Measurements from ENCODE around the gene CMBL.

Gene CMBL

GRCh38 chr5:10243660-10244240, 64.0 kb downstream of the CMBL start:
- Mint-ChIP-seq H3K4me1 (peaks cover 28% of the 10 kb centered on the region), H3K4me3 (no peak overlapping the region), H3K9me3 (no peaks in the 10 kb centered on the region), H3K27me3 (no peaks in the 10 kb centered on the region), H3K36me3 (peaks cover 5% of the 10 kb centered on the region), H3K27ac (no peak overlapping the region)

GRCh38 chr5:10235350-10235749, 72.4 kb downstream of the CMBL start:
- Mint-ChIP-seq H3K27ac (no peak overlapping the region), H3K36me3 (peaks cover 14% of the 10 kb centered on the region)

GRCh38 chr5:10233505-10233904, 74.2 kb downstream of the CMBL start:
- Mint-ChIP-seq H3K27ac (no peak overlapping the region), H3K36me3 (peaks cover 25% of the 10 kb centered on the region), H3K4me3 (no peak overlapping the region), H3K4me1 (no peaks in the 10 kb centered on the region), H3K9me3 (no peaks in the 10 kb centered on the region), H3K27me3 (no peaks in the 10 kb centered on the region)

More at GRCh38 chr5:10235350-10235749, 72.4 kb downstream of the CMBL start:
- no peaks in the 10 kb centered on the region for H3K4me1 Mint-ChIP-seq
- no peaks in the 10 kb centered on the region for H3K9me3 Mint-ChIP-seq
- H3K4me3 Mint-ChIP-seq, result no peak overlapping the region
- no peaks in the 10 kb centered on the region for H3K27me3 Mint-ChIP-seq

GRCh38 chr5:10233011-10233410, 74.7 kb downstream of the CMBL start:
- H3K36me3 Mint-ChIP-seq, result peaks cover 25% of the 10 kb centered on the region
- H3K4me3 Mint-ChIP-seq, result no peak overlapping the region
- no peaks in the 10 kb centered on the region for H3K27me3 Mint-ChIP-seq
- H3K27ac Mint-ChIP-seq, result no peak overlapping the region
- no peaks in the 10 kb centered on the region for H3K4me1 Mint-ChIP-seq
- H3K9me3 Mint-ChIP-seq, result no peaks in the 10 kb centered on the region

DNA sequence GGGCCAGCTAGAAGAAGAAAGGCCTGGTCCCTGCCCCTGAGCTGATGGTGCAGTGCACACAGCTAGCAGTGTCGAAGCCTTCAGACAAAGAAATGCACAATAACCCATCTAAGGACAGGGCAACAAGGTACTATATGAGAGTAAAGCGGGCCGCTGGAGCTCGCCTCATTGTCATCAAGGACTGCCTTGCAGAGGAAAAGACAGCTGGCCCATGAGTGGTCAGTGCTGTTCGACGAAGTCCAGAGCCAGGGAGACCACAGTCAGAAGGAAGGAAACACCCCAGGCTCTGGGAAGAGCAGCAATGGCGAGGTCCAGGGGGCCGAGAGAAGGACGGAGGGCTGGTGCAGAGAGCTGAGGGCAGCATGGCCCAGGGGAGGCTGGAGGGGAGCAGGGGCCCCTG, 75.3 kb downstream of the CMBL start:
- no peaks in the 10 kb centered on the region for H3K4me1 Mint-ChIP-seq
- H3K27ac Mint-ChIP-seq, result no peak overlapping the region
- peaks cover 25% of the 10 kb centered on the region for H3K36me3 Mint-ChIP-seq
- no peak overlapping the region for H3K4me3 Mint-ChIP-seq
- no peaks in the 10 kb centered on the region for H3K27me3 Mint-ChIP-seq
- H3K9me3 Mint-ChIP-seq, result no peaks in the 10 kb centered on the region

- H3K4me3 Mint-ChIP-seq, result no peak overlapping the region
- peaks cover 13% of the 10 kb centered on the region for H3K9me3 Mint-ChIP-seq
- H3K27ac Mint-ChIP-seq, result no peak overlapping the region
- no peaks in the 10 kb centered on the region for H3K4me1 Mint-ChIP-seq
- H3K27me3 Mint-ChIP-seq, result no peaks in the 10 kb centered on the region
- H3K36me3 Mint-ChIP-seq, result peaks cover 33% of the 10 kb centered on the region
Observed at GRCh38 chr5:10229306-10230048, 78.2 kb downstream of the CMBL start.

DNA sequence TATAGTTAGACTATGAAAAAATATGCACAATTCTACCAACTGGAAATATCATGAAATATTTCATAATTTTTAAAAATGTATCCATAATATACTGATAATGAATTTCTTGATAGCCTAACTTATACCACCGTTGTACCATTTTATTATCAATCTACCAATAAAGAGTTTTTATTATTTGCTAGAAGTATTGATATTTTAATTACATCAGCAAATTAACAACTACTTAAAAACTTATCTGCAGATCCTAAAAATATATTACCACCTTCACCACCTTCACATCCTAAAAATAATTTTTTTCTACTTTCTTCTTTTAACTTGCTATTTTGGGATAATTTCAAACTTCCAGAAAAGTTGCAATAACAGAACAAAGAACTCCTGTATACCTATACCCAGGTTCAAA, 79.4 kb downstream of the CMBL start:
- Mint-ChIP-seq H3K27ac (no peak overlapping the region), H3K36me3 (peaks cover 42% of the 10 kb centered on the region), H3K4me3 (no peak overlapping the region), H3K9me3 (peaks cover 13% of the 10 kb centered on the region), H3K27me3 (no peaks in the 10 kb centered on the region), H3K4me1 (no peaks in the 10 kb centered on the region)
